Measurements from ENCODE around the gene DDR1.
"Not testable (repeated sequence)": the region's sequence is repeated elsewhere in the genome, so short reads cannot be mapped to it uniquely, and the experiment has no call there.

Gene DDR1

GRCh38 chr6:30914854-30915590 is 30.7 kb downstream of the DDR1 start:
- H3K4me3 ChIP-seq (ENCODE audit: low read length): peak overlapping the region; percentile 48
- no peak for DNase-seq (ENCODE audit: low read depth)
- no peak for TF ChIP-seq CTCF (IDR thresholded peaks at IDR 0.05; ENCODE audit: insufficient read depth, low read depth, low read length, missing control alignments)

- TF ChIP-seq CTCF (IDR thresholded peaks at IDR 0.05; ENCODE audit: insufficient read depth, low read depth, low read length, missing control alignments): peak; percentile 79
- peak; percentile 74 for DNase-seq (ENCODE audit: low read depth)
- no peak overlapping the region for H3K4me3 ChIP-seq (ENCODE audit: low read length)
These were observed 31.2 kb downstream of the DDR1 start for GRCh38 chr6:30915591-30915946.

- TF ChIP-seq CTCF (IDR thresholded peaks at IDR 0.05; ENCODE audit: insufficient read depth, low read depth, low read length, missing control alignments): no peak
- DNase-seq (ENCODE audit: low read depth): no peak
- H3K4me3 ChIP-seq (ENCODE audit: low read length): no peak overlapping the region
These were observed 32.7 kb downstream of the DDR1 start for GRCh38 chr6:30917041-30917440.

- TF ChIP-seq CTCF (IDR thresholded peaks at IDR 0.05; ENCODE audit: insufficient read depth, low read depth, low read length, missing control alignments): no peak
These were observed 33.2 kb downstream of the DDR1 start for GRCh38 chr6:30917487-30917886.

GRCh38 chr6:30918670-30919069 is 34.4 kb downstream of the DDR1 start:
- no peak for TF ChIP-seq CTCF (IDR thresholded peaks at IDR 0.05; ENCODE audit: insufficient read depth, low read depth, low read length, missing control alignments)
- no peak for DNase-seq (ENCODE audit: low read depth)
- H3K4me3 ChIP-seq (ENCODE audit: low read length): no peak overlapping the region

More at GRCh38 chr6:30917487-30917886, 33.2 kb downstream of the DDR1 start:
- DNase-seq (ENCODE audit: low read depth): no peak
- H3K4me3 ChIP-seq (ENCODE audit: low read length): no peak overlapping the region

GRCh38 chr6:30922447-30922852 is 38.1 kb downstream of the DDR1 start:
- H3K4me3 ChIP-seq (ENCODE audit: low read length): no peak overlapping the region
- no peak for TF ChIP-seq CTCF (IDR thresholded peaks at IDR 0.05; ENCODE audit: insufficient read depth, low read depth, low read length, missing control alignments)
- peak; percentile 53 for DNase-seq (ENCODE audit: low read depth)

- not testable (repeated sequence) for H3K4me3 ChIP-seq (ENCODE audit: low read length); DNase-seq (ENCODE audit: low read depth)
These were observed 39.8 kb downstream of the DDR1 start for GRCh38 chr6:30924040-30924627.

Measured in epithelial cell of esophagus (primary cell).